Measurements from ENCODE around the gene FBN2. TPM values are rescaled to one million over a fixed set of nuclear protein-coding genes. Genes with fewer than 3 reads are reported as not detected.

FBN2 gene
- total and polyA plus RNA-seq, 2 donors (not counting 1 experiment from before 2014, with no cell fraction given) = 43.1 to 80.1 TPM

DNA sequence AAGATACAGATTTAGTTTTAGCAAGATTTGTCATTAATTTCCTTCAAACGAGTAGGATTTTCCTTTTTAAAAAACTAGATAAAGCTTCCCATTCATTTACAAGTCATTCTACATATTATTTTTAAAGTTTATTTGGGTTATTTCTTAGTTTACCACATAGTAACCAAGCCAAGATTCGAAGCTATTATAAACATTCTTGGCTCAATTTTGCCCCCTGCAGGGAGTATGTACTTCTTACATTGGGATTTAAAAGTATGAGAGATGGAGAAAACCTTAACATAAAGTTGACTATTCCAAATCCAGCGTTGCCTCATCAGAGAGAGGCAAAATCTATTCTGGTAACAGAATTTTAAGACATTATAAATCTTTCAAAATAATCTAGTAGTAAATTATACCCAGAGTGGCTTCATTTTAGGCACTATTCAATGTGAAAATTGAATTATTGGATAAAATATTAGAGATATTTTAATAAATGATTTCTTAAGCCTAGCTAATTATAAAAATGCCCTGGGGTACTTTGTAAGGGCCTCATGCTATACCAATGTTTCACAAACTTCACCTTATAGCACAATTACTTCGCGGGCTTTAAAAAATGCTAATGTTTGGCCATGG lies 39.1 kb downstream of the FBN2 start:
- DNase-seq (ENCODE audit: low read depth in 2 of 2) = peak; percentile 62 to 84
- Histone ChIP-seq H3K4me1 (ENCODE audit: control insufficient read depth, extremely low read depth, insufficient read depth, low read length) (no peaks in the 10 kb centered on the region), H3K36me3 (ENCODE audit: control insufficient read depth, insufficient read depth, low read length) (no peaks in the 10 kb centered on the region), H3K9me3 (ENCODE audit: control insufficient read depth, insufficient read depth, low read depth, low read length) (no peaks in the 10 kb centered on the region), H4K20me1 (ENCODE audit: control insufficient read depth, extremely low read depth, insufficient read depth, low read length) (no peaks in the 10 kb centered on the region), H2AFZ (ENCODE audit: low read length) (no peak overlapping the region), H3K4me2 (ENCODE audit: extremely low read depth, insufficient read depth, low read length) (no peak overlapping the region), H3K27me3 (ENCODE audit: control insufficient read depth, insufficient read depth, low read length) (no peaks in the 10 kb centered on the region), H3K79me2 (ENCODE audit: control insufficient read depth, insufficient read depth, low read length) (no peaks in the 10 kb centered on the region), H3K4me3 (replicated peaks in 1 of 4; ENCODE audit: control extremely low read depth in 1 of 4, insufficient read depth in 1 of 4, low read depth in 3 of 4, low read length in 4 of 4) (no peak overlapping the region), H3K9ac (ENCODE audit: insufficient read depth, low read length) (no peak overlapping the region), H3K27ac (ENCODE audit: insufficient read depth, low read length) (no peak overlapping the region)
- no peak for TF ChIP-seq EZH2 (IDR thresholded peaks at IDR 0.05; ENCODE audit: low read length, missing control alignments)
- peak; percentile 31 to 52 for TF ChIP-seq CTCF (conservative IDR thresholded peaks at IDR 0.05 in 1 of 2, IDR thresholded peaks at IDR 0.05 in 1 of 2; ENCODE audit: low read depth in 1 of 2, low read length in 2 of 2)

GRCh38 chr5:128494516-128494915 lies 43.5 kb downstream of the FBN2 start:
- Histone ChIP-seq H3K27me3 (ENCODE audit: control insufficient read depth, insufficient read depth, low read length) (no peaks in the 10 kb centered on the region), H3K9me3 (ENCODE audit: control insufficient read depth, insufficient read depth, low read depth, low read length) (no peaks in the 10 kb centered on the region), H4K20me1 (ENCODE audit: control insufficient read depth, extremely low read depth, insufficient read depth, low read length) (no peaks in the 10 kb centered on the region), H3K9ac (ENCODE audit: insufficient read depth, low read length) (no peak overlapping the region), H2AFZ (ENCODE audit: low read length) (no peak overlapping the region), H3K27ac (ENCODE audit: insufficient read depth, low read length) (no peak overlapping the region), H3K4me2 (ENCODE audit: extremely low read depth, insufficient read depth, low read length) (no peak overlapping the region), H3K4me1 (ENCODE audit: control insufficient read depth, extremely low read depth, insufficient read depth, low read length) (no peaks in the 10 kb centered on the region), H3K79me2 (ENCODE audit: control insufficient read depth, insufficient read depth, low read length) (no peaks in the 10 kb centered on the region), H3K4me3 (replicated peaks in 1 of 4; ENCODE audit: control extremely low read depth in 1 of 4, insufficient read depth in 1 of 4, low read depth in 3 of 4, low read length in 4 of 4) (no peak overlapping the region), H3K36me3 (ENCODE audit: control insufficient read depth, insufficient read depth, low read length) (no peaks in the 10 kb centered on the region)
- peak in 1 of 2 donors; percentile 19 for TF ChIP-seq CTCF (conservative IDR thresholded peaks at IDR 0.05 in 1 of 2, IDR thresholded peaks at IDR 0.05 in 1 of 2; ENCODE audit: low read depth in 1 of 2, low read length in 2 of 2)
- no peak for TF ChIP-seq EZH2 (IDR thresholded peaks at IDR 0.05; ENCODE audit: low read length, missing control alignments)
- DNase-seq (ENCODE audit: low read depth in 2 of 2) = no peak

GRCh38 chr5:128493657-128494329 lies 44.3 kb downstream of the FBN2 start:
- Histone ChIP-seq H2AFZ (ENCODE audit: low read length) (no peak overlapping the region), H3K9me3 (ENCODE audit: control insufficient read depth, insufficient read depth, low read depth, low read length) (no peaks in the 10 kb centered on the region), H3K4me2 (ENCODE audit: extremely low read depth, insufficient read depth, low read length) (no peak overlapping the region), H3K27ac (ENCODE audit: insufficient read depth, low read length) (no peak overlapping the region), H3K27me3 (ENCODE audit: control insufficient read depth, insufficient read depth, low read length) (no peaks in the 10 kb centered on the region), H3K79me2 (ENCODE audit: control insufficient read depth, insufficient read depth, low read length) (no peaks in the 10 kb centered on the region), H3K4me1 (ENCODE audit: control insufficient read depth, extremely low read depth, insufficient read depth, low read length) (no peaks in the 10 kb centered on the region), H4K20me1 (ENCODE audit: control insufficient read depth, extremely low read depth, insufficient read depth, low read length) (no peaks in the 10 kb centered on the region), H3K36me3 (ENCODE audit: control insufficient read depth, insufficient read depth, low read length) (no peaks in the 10 kb centered on the region), H3K9ac (ENCODE audit: insufficient read depth, low read length) (no peak overlapping the region), H3K4me3 (replicated peaks in 1 of 4; ENCODE audit: control extremely low read depth in 1 of 4, insufficient read depth in 1 of 4, low read depth in 3 of 4, low read length in 4 of 4) (no peak overlapping the region)
- TF ChIP-seq CTCF (conservative IDR thresholded peaks at IDR 0.05 in 1 of 2, IDR thresholded peaks at IDR 0.05 in 1 of 2; ENCODE audit: low read depth in 1 of 2, low read length in 2 of 2) = no peak
- no peak for TF ChIP-seq EZH2 (IDR thresholded peaks at IDR 0.05; ENCODE audit: low read length, missing control alignments)
- no peak for DNase-seq (ENCODE audit: low read depth in 2 of 2)

Data from fibroblast of lung (primary cell).